ENCODE results near the gene SLCO3A1.
A peak's percentile ranks its signal among the peaks of the same experiment; 100 is the strongest.

SLCO3A1 gene

GRCh38 chr15:91861223-91861622 is 7.7 kb downstream of the SLCO3A1 start:
- DNase-seq (ENCODE audit: low spot score), result no peak

- no peak for DNase-seq (ENCODE audit: low spot score)
These were observed 9.5 kb downstream of the SLCO3A1 start for GRCh38 chr15:91862891-91863504.

- DNase-seq (ENCODE audit: low spot score), result no peak
These were observed 10.2 kb downstream of the SLCO3A1 start for GRCh38 chr15:91863621-91864255.

GRCh38 chr15:91864664-91865063 is 11.2 kb downstream of the SLCO3A1 start:
- DNase-seq (ENCODE audit: low spot score), result no peak

GRCh38 chr15:91865486-91865885 is 12.0 kb downstream of the SLCO3A1 start:
- no peak for DNase-seq (ENCODE audit: low spot score)

GRCh38 chr15:91865950-91866349 is 12.4 kb downstream of the SLCO3A1 start:
- DNase-seq (ENCODE audit: low spot score), result no peak

- no peak for DNase-seq (ENCODE audit: low spot score)
These were observed 12.9 kb downstream of the SLCO3A1 start for GRCh38 chr15:91866371-91866905.

GRCh38 chr15:91866971-91867372 is 13.5 kb downstream of the SLCO3A1 start:
- peak; percentile 34 for DNase-seq (ENCODE audit: low spot score)

- peak; percentile 90 for DNase-seq (ENCODE audit: low spot score)
These were observed 14.1 kb downstream of the SLCO3A1 start for GRCh38 chr15:91867581-91868026.

GRCh38 chr15:91870876-91871537 is 17.5 kb downstream of the SLCO3A1 start:
- DNase-seq (ENCODE audit: low spot score), result no peak

GRCh38 chr15:91871837-91872236 is 18.3 kb downstream of the SLCO3A1 start:
- no peak for DNase-seq (ENCODE audit: low spot score)

GRCh38 chr15:91872356-91873137 is 19.0 kb downstream of the SLCO3A1 start:
- no peak for DNase-seq (ENCODE audit: low spot score)

- DNase-seq (ENCODE audit: low spot score), result no peak
These were observed 19.6 kb downstream of the SLCO3A1 start for GRCh38 chr15:91873138-91873536.

- no peak for DNase-seq (ENCODE audit: low spot score)
These were observed 20.7 kb downstream of the SLCO3A1 start for GRCh38 chr15:91874171-91874570.

- no peak for DNase-seq (ENCODE audit: low spot score)
These were observed 21.6 kb downstream of the SLCO3A1 start for GRCh38 chr15:91874992-91875660.

- DNase-seq (ENCODE audit: low spot score), result no peak
These were observed 22.7 kb downstream of the SLCO3A1 start for GRCh38 chr15:91876187-91876586.

GRCh38 chr15:91878319-91878870 is 24.9 kb downstream of the SLCO3A1 start:
- DNase-seq (ENCODE audit: low spot score), result no peak

GRCh38 chr15:91879158-91879557 is 25.6 kb downstream of the SLCO3A1 start:
- DNase-seq (ENCODE audit: low spot score), result no peak

- no peak for DNase-seq (ENCODE audit: low spot score)
These were observed 26.9 kb downstream of the SLCO3A1 start for GRCh38 chr15:91880373-91880772.

- no peak for DNase-seq (ENCODE audit: low spot score)
These were observed 28.2 kb downstream of the SLCO3A1 start for GRCh38 chr15:91881569-91882297.
